GM12874 (cell line): ENCODE data around the gene CSTF1.

Experiments
- TF ChIP-seq, protein P1 (sequence below): IDR thresholded peaks from 2 replicates; pipeline ENCODE4 v1.5.1; 2011; ENCODE audit warnings: low read depth, mild to moderate bottlenecking, control low read depth, low read length, moderate library complexity; ENCODE audit not compliant: insufficient read depth

CSTF1 gene

DNA sequence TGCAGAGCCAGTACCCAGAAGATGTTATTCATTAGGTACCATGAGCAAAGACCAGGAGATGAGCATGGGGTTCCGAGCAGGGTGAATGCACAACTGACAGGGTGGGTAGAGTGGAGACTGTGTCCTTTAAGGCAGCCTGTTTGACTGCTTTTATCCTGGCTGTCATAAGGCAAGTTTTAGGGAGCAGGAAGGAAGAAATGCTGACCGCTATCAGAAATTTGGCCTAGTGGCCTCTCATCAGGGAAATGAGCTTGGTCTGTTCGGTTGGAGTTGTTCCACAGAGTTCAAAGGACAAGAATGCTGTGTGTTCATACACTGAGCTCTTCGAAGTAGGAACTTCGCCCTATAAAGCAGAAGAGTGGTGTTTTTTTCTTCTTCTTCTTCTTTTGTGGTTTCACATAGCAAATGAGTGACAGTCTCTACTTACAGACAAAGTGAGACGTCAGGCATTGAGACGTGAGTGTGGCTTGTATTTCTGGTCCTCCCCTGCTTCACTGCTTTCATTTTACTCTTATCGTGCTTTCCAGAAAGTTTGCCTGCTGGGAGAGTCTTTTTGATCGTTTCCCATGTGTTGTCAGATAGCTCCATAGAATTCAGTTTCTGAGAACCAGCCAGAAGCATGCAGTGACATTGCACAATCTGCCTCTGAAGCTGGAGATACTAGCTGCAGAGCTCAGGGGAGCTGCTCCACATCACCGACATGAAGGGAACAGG is 19.5 kb downstream of the CSTF1 start, which contains the start of gene CASS4:
CASS4 (plus strand) TSS at position 502 of the 714 bp plus-strand sequence; CDS start at position 701, 199 bp downstream.
- TF ChIP-seq, protein P1, sequence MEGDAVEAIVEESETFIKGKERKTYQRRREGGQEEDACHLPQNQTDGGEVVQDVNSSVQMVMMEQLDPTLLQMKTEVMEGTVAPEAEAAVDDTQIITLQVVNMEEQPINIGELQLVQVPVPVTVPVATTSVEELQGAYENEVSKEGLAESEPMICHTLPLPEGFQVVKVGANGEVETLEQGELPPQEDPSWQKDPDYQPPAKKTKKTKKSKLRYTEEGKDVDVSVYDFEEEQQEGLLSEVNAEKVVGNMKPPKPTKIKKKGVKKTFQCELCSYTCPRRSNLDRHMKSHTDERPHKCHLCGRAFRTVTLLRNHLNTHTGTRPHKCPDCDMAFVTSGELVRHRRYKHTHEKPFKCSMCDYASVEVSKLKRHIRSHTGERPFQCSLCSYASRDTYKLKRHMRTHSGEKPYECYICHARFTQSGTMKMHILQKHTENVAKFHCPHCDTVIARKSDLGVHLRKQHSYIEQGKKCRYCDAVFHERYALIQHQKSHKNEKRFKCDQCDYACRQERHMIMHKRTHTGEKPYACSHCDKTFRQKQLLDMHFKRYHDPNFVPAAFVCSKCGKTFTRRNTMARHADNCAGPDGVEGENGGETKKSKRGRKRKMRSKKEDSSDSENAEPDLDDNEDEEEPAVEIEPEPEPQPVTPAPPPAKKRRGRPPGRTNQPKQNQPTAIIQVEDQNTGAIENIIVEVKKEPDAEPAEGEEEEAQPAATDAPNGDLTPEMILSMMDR: no peak

DNA sequence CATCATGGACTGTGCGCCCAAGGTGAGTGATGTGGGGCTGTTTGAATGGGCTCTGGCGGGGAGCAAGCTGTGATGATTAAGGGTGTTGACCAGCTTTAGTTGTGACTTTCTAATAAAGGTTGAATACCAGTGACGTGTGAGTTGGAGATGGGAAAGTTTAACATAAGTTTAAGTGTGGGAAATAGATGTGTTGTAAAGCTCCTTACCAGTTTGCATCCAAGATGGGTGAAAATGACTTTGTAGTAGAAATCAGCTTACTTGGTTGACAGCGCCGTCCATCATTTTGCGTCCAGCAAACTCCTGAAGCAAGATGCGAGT is 20.0 kb downstream of the CSTF1 start:
- TF ChIP-seq, protein P1: no peak

DNA sequence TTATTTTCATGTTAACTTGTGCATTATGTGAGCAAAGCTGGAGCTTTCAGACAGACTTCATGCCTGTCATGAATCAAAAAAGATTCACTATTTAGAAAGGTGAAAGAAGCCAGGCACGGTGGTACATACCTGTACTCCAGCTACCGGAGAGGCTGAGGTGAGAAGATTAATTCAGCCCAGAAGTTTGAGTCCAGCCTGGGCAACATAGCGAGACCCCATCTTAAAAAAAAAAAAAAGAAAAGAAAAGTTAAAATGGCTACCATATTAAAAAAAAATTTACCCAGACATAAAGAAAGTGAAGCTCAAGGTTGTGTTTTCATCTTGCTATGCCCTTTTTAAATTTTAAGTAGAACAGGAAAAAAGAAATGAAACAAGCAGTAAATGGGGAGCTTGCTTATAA is 20.5 kb downstream of the CSTF1 start:
- TF ChIP-seq, protein P1: no peak

DNA sequence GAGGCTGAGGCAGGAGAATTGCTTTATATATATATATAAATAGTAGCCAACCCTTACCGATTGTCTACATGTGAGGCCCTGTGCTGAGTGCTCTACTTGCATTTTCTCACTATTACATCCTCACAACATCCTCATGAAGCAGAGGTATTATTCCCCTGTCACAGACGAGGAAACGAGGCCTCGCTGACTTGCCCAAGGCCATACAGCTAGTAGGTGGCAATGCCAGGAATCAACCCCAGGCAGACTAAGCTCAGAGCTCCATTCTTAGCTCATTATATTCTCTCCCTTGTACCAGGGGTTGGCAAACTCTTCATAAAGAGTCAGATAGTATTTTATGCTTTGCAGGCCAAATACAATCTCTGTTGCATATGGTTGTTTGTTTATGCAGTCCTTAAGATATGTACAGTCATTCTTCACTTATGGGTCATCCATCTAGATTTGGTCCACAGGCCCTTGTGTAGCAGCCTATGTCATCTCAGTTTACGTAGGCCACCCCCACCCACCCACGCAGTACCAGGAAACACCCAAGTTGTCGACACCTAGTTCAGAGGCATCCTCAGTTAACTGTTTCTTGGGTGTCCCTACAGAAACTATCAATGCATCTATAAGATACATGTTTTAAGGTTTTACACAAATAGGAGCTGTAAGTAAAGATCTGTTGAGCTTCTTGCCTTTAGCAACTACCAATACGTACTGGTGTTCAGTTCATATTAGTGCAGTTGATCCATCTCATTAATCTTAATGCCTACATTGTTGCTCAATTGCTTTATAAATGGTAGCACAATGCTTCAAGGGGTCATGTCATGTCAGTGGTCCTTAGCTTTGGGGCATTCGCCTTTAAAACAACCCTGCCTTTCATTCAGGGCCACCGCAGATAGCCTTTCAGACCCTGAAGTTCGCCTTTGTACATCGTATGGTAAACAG is 22.7 kb downstream of the CSTF1 start:
- TF ChIP-seq, protein P1: no peak

DNA sequence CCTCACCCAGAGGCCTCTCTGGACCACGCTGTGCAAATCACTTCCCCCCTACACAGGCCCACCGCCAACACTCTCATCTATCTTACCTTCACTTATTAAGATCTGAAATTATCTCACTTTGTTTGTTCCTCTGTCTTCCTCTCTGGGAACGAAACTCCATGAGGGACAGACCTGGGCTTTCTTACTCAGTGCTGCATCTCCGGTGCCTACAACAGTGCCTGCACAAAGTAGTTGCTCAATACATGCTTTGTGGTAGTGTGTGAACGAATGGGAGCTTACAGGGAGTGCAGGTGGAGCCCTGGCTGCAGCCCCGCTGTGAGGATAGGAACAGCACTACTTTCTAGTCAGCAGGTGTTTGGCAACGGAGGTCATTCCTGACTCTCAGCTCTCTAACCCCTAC is 25.0 kb downstream of the CSTF1 start:
- TF ChIP-seq, protein P1: no peak

DNA sequence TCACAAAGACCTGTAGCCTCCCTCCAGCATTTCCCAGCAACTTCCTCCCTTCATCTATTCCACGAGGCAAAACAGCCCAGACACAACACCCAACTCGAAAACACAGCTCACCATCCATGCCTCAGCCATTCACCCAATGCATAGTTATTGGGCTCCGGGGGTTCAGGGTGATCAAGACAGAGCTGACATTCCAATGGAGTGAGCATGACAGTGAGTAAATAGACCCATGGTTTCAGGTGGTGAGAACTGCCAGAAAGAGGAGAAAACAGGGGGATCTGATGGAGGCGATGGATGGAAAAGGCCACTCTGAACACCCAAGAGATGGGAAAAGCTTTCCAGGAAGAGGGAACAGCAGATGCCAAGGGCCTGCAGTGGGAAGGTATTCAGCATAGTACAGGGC is 25.5 kb downstream of the CSTF1 start:
- TF ChIP-seq, protein P1: no peak

DNA sequence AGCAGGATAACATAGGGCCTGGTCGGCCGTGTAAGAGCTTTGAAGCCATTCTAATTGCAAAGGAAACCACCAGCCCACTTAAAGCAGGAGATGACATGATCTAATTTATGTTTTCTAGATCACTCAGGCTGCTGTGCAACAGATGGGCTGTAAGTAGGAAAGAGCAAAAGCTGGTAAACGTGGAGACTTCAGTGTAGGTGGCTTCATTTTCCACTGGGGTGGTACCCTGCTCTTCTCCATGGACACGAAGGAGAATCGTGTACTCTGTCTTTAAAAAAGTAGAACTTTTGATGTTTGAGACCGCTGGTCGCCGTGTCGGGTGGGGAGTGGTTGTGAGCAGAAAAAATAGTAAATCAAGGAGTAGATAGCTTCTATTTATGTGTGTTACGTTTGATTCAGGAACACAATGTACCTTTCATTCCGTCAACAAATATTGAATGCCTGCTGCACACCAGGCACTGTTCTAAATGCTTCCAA is 26.0 kb downstream of the CSTF1 start:
- TF ChIP-seq, protein P1: no peak
